H1 (cell line): Measurements from ENCODE around the gene SAE1. TPM values are rescaled to one million over a fixed set of nuclear protein-coding genes. Genes with fewer than 3 reads are reported as not detected.

Experiments
- CTCF ChIA-PET: fragments of 300-600 bp; sonication (Branson Sonifier 250); formaldehyde crosslinking; loops from one replicate; lab custom pipeline; 2021; ENCODE audit not compliant: partially characterized antibody; lab: Charles Lee
- POLR2A ChIA-PET: fragments of 300-600 bp; sonication (Branson Sonifier 250); formaldehyde crosslinking; loops from one replicate; lab custom pipeline; 2021; ENCODE audit warnings: inconsistent platforms; ENCODE audit not compliant: partially characterized antibody; lab: Charles Lee
- DNase-seq, 2 experiments: peaks; one replicate each; pipeline versions ENCODE4 v3.0.0 to v3.0.0-alpha.2; 2010 to 2022; ENCODE audit warnings: low spot score in 2 of 2, low read depth in 1 of 2, mixed read lengths in 1 of 2
- FAIRE-seq: peaks from 2 replicates; lab custom pipeline; 2011; peaks lifted over from hg19 to GRCh38; lab: Jason Lieb, UNC
- H2AFZ ChIP-seq: 2 replicates; pipeline ENCODE4 v1.8.1; 2012; ENCODE audit warnings: low read length, inconsistent platforms
- H2AK5ac ChIP-seq: 2 replicates; pipeline ENCODE4 v1.6.1; 2013; ENCODE audit warnings: low read depth, low read length
- H2BK120ac ChIP-seq: replicated peaks from 2 replicates; pipeline ENCODE3; 2013; ENCODE audit warnings: low read depth, low read length, inconsistent platforms
- H2BK12ac ChIP-seq: 2 replicates; pipeline ENCODE4 v1.6.1; 2013; ENCODE audit warnings: low read depth, low read length
- H2BK15ac ChIP-seq: 2 replicates; pipeline ENCODE4 v1.6.1; 2013; ENCODE audit warnings: low read length
- H2BK20ac ChIP-seq: 2 replicates; pipeline ENCODE4 v1.6.1; 2013; ENCODE audit warnings: low read length
- H2BK5ac ChIP-seq: 2 replicates; pipeline ENCODE4 v1.6.1; 2013; ENCODE audit warnings: low read depth, low read length
- H3K14ac ChIP-seq: 2 replicates; pipeline ENCODE4 v1.6.1; 2013; ENCODE audit warnings: inconsistent platforms; ENCODE audit not compliant: insufficient read length
- H3K18ac ChIP-seq: 2 replicates; pipeline ENCODE4 v1.6.1; 2013; ENCODE audit warnings: low read length; ENCODE audit errors: extremely low read depth
- H3K23ac ChIP-seq: 2 replicates; pipeline ENCODE4 v1.6.1; 2013; ENCODE audit warnings: inconsistent platforms; ENCODE audit not compliant: insufficient read length
- H3K23me2 ChIP-seq: 2 replicates; pipeline ENCODE4 v1.6.1; 2013; ENCODE audit warnings: low read depth, low read length
- H3K27ac ChIP-seq: 2 replicates; pipeline ENCODE4 v1.6.1; 2011; ENCODE audit warnings: low read depth, low read length, inconsistent platforms
- H3K27me3 ChIP-seq, 4 experiments: replicated peaks in 1 of 4; 1 replicate in 1 of 4; 2 replicates in 3 of 4; pipeline versions ENCODE4 v1.6.1 to v1.8.1; 2011 to 2013; ENCODE audit warnings: low read length in 3 of 4, mild to moderate bottlenecking in 3 of 4, inconsistent platforms in 2 of 4, mixed read lengths in 2 of 4, moderate library complexity in 1 of 4; ENCODE audit not compliant: control insufficient read depth in 3 of 4, insufficient read depth in 3 of 4; ENCODE audit errors: extremely low read depth in 1 of 4
- H3K36me3 ChIP-seq, 4 experiments: 2 replicates each; pipeline versions ENCODE4 v1.6.1 to v1.8.1; 2011 to 2013; ENCODE audit warnings: mild to moderate bottlenecking in 4 of 4, low read length in 3 of 4, moderate library complexity in 2 of 4, control low read depth in 1 of 4, inconsistent platforms in 1 of 4; ENCODE audit not compliant: insufficient read depth in 4 of 4, control insufficient read depth in 2 of 4
- H3K4ac ChIP-seq: replicated peaks from 2 replicates; pipeline ENCODE3; 2013; ENCODE audit warnings: low read length, low read depth, mixed read lengths, inconsistent platforms; ENCODE audit not compliant: insufficient read length
- H3K4me1 ChIP-seq, 4 experiments: replicated peaks in 1 of 4; 1 replicate in 1 of 4; 2 replicates in 3 of 4; pipeline versions ENCODE4 v1.6.1 to v1.8.1; 2011 to 2013; ENCODE audit warnings: low read length in 3 of 4, inconsistent platforms in 2 of 4, mixed read lengths in 1 of 4; ENCODE audit not compliant: insufficient read depth in 4 of 4, control insufficient read depth in 3 of 4
- H3K4me2 ChIP-seq, 2 experiments: 2 replicates each; pipeline versions ENCODE4 v1.6.1 to v1.8.1; 2011 to 2013; ENCODE audit warnings: low read depth in 2 of 2, low read length in 2 of 2, control low read depth in 1 of 2, inconsistent platforms in 1 of 2, mild to moderate bottlenecking in 1 of 2; ENCODE audit not compliant: insufficient read depth in 1 of 2
- H3K4me3 ChIP-seq, 4 experiments: fragments of 200-600, 300-600 bp in 1 of 4; sonication (generic), shearing (Covaris generic), sonication (Bioruptor Twin) in 1 of 4; 2 replicates each; pipeline versions ENCODE4 v1.5.1 to v1.8.1; 2011 to 2016; ENCODE audit warnings: low read length in 4 of 4, low read depth in 3 of 4, control low read depth in 2 of 4, inconsistent platforms in 2 of 4, mild to moderate bottlenecking in 2 of 4, mixed read lengths in 1 of 4, moderate library complexity in 1 of 4; ENCODE audit not compliant: insufficient read depth in 2 of 4; ENCODE audit errors: extremely low read depth in 1 of 4
- H3K56ac ChIP-seq: replicated peaks from 2 replicates; pipeline ENCODE3; 2013; ENCODE audit warnings: low read depth, mild to moderate bottlenecking, mixed read lengths, low read length, inconsistent platforms; ENCODE audit not compliant: insufficient read length
- H3K79me1 ChIP-seq: 2 replicates; pipeline ENCODE4 v1.6.1; 2013; ENCODE audit warnings: low read depth, low read length, control low read depth
- H3K79me2 ChIP-seq, 2 experiments: 2 replicates each; pipeline versions ENCODE4 v1.6.1 to v1.8.1; 2012 to 2013; ENCODE audit warnings: low read length in 2 of 2, mild to moderate bottlenecking in 2 of 2, inconsistent platforms in 1 of 2; ENCODE audit not compliant: insufficient read depth in 2 of 2, control insufficient read depth in 1 of 2
- H3K9ac ChIP-seq, 4 experiments: replicated peaks in 1 of 4; 1 replicate in 1 of 4; 2 replicates in 3 of 4; pipeline versions ENCODE4 v1.6.1 to v1.8.1; 2011 to 2013; ENCODE audit warnings: low read depth in 3 of 4, low read length in 3 of 4, control low read depth in 2 of 4, mild to moderate bottlenecking in 2 of 4, moderate library complexity in 2 of 4, inconsistent platforms in 1 of 4; ENCODE audit errors: extremely low read depth in 1 of 4
- H3K9me3 ChIP-seq, 2 experiments: 2 replicates each; pipeline versions ENCODE4 v1.6.1 to v1.8.1; 2012 to 2013; ENCODE audit warnings: mild to moderate bottlenecking in 2 of 2, moderate library complexity in 2 of 2, control low read depth in 1 of 2, inconsistent platforms in 1 of 2, low read depth in 1 of 2, low read length in 1 of 2, mixed read lengths in 1 of 2; ENCODE audit not compliant: insufficient read depth in 2 of 2
- H4K20me1 ChIP-seq, 2 experiments: replicated peaks in 1 of 2; 2 replicates each; pipeline versions ENCODE3 to v1.8.1; 2011 to 2013; ENCODE audit warnings: inconsistent platforms in 2 of 2, low read length in 2 of 2, mild to moderate bottlenecking in 1 of 2; ENCODE audit not compliant: insufficient read depth in 2 of 2, control insufficient read depth in 1 of 2
- H4K5ac ChIP-seq: 2 replicates; pipeline ENCODE4 v1.6.1; 2013; ENCODE audit warnings: low read length, low read depth, mixed read lengths, inconsistent platforms; ENCODE audit not compliant: insufficient read length
- H4K8ac ChIP-seq: 2 replicates; pipeline ENCODE4 v1.8.0; 2013; ENCODE audit warnings: mild to moderate bottlenecking, moderate library complexity, low read length, inconsistent platforms; ENCODE audit not compliant: insufficient read depth; ENCODE audit errors: extremely low read depth
- H4K91ac ChIP-seq: replicated peaks from 2 replicates; pipeline ENCODE3; 2013; ENCODE audit warnings: low read length, mixed read lengths, inconsistent platforms; ENCODE audit not compliant: insufficient read length
- HDAC6 ChIP-seq: IDR thresholded peaks from one replicate; pipeline ENCODE4 v1.7.1; 2012; ENCODE audit warnings: low read depth, mild to moderate bottlenecking, inconsistent platforms, low read length, moderate library complexity
- KDM1A ChIP-seq: fragments of 200-600, 300-600 bp; sonication (generic); IDR thresholded peaks from 2 replicates; pipeline ENCODE4 v1.7.1; 2016; ENCODE audit warnings: mild to moderate bottlenecking, low read length, borderline replicate concordance
- SIN3A ChIP-seq, 2 experiments: IDR thresholded peaks in 1 of 2; conservative IDR thresholded peaks in 1 of 2; 2 replicates each; pipeline ENCODE4 v1.6.1; 2011 to 2012; ENCODE audit warnings: low read length in 2 of 2, improper control_type of control experiment in 1 of 2, low read depth in 1 of 2, mild to moderate bottlenecking in 1 of 2
- TEAD4 ChIP-seq: IDR thresholded peaks from 2 replicates; pipeline ENCODE4 v1.6.1; 2012; ENCODE audit warnings: low read depth, low read length, inconsistent platforms, mixed read lengths
- WGBS, 2 experiments: shearing (Covaris generic) in 1 of 2; methylation state at CpG; one replicate each; pipeline versions ENCODE4 v1.1.6 to v1.1.7; 2013 to 2015; ENCODE audit warnings: low lambda C conversion rate in 2 of 2, mixed read lengths in 2 of 2, inconsistent platforms in 1 of 2, low coverage in 1 of 2, missing lambda C conversion rate in 1 of 2; ENCODE audit not compliant: insufficient replicate concordance in 2 of 2, insufficient coverage in 1 of 2, insufficient read length in 1 of 2; ENCODE audit errors: extremely low coverage in 1 of 2, missing lambda C conversion rate in 1 of 2; 5-methylcytosine and 5-hydroxymethylcytosine counted together
- polyA plus RNA-seq, 7 experiments: library from polyadenylated mRNA; depleted of rRNA in 3 of 7; stranded (reverse) in 5 of 7; unstranded in 2 of 7; fragments of >200 nt in 5 of 7; fragments of 200-250 nt in 2 of 7; gene quantifications; 1 replicate in 5 of 7; 2 replicates in 1 of 7; 4 replicates in 1 of 7; pipeline versions ENCODE4 v1.2.1 to v1.2.3, GENCODE V29; 2011 to 2013; ENCODE audit warnings: missing spikeins in 2 of 7, mixed read lengths in 2 of 7
- total RNA-seq: library from RNA; stranded (reverse); fragmentation: NEBNext Ultra II Directional; extraction: Animal tissue kit (Norgen Biotek cat#: 25700); gene quantifications from 2 replicates; pipeline ENCODE4 v1.2.1, GENCODE V29; 2021

The SAE1 gene
- total and polyA plus RNA-seq, 2 of the 8 experiments (the other 6 are each of a cell fraction or from before 2014, with no cell fraction given), result 213 to 268 TPM

DNA sequence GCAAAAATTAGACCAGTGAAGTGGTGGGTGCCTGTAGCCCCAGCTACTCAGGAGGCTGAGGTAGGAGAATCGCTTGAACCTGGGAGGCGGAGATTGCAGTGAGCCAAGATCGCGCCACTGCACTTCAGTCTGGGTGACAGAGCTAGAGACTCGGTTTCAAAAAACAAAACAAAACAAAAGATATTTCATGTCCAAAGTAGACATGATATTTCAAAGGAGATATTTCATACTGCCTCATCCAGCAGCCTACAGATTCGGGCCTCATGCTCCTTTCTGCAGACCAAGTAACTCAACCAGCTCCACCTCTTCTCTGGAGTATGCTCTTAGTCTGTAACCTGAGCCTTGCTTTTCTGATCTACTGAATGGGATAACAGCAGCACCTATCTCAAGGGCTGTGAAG, 32.0 kb upstream of the SAE1 start:
- H3K18ac ChIP-seq, result no peak overlapping the region
- peaks cover 18% of the 10 kb centered on the region in 2 experiments for H4K20me1 ChIP-seq
- H3K79me1 ChIP-seq, result peaks cover 23% of the 10 kb centered on the region
- no peak overlapping the region for H3K4me2 ChIP-seq
- H2BK20ac ChIP-seq, result no peak overlapping the region
- no peak overlapping the region for H4K5ac ChIP-seq
- H3K4me3 ChIP-seq, result no peak overlapping the region
- ChIA-PET CTCF (interaction anchor here (0.7 to 2.2 kb wide), 11 partner anchors 7 to 127 kb away, joined by 3 to 12 read pairs (median 4); no protein-coding TSS in a partner anchor), POLR2A (interaction anchor here (0.7 to 13.8 kb wide), 4 partner anchors 10 to 33 kb away, joined by 3 to 209 read pairs (median 4); partner anchors contain the start of genes SAE1 and ZC3H4)
- no peak overlapping the region for H3K9ac ChIP-seq
- WGBS, 2 experiments, result 94% methylated on average over 6 of the region's 6 CpGs; no CpG with 5 or more reads in 1 of the 2 experiments
- H3K4ac ChIP-seq, result no peak overlapping the region
- no peak overlapping the region for H3K14ac ChIP-seq
- no peaks in the 10 kb centered on the region for H3K9me3 ChIP-seq
- no peak overlapping the region for H4K8ac ChIP-seq
- TF ChIP-seq KDM1A, result 0 out of 2 replicates have a peak, but pooled peaks have one; percentile 25
- TF ChIP-seq HDAC6, result no peak
- no peak for TF ChIP-seq TEAD4
- no peak for TF ChIP-seq SIN3A (conservative IDR thresholded peaks at IDR 0.05 in 1 of 2, IDR thresholded peaks at IDR 0.05 in 1 of 2; ENCODE audit: low read depth in 1 of 2, low read length in 2 of 2)
- no peak overlapping the region for H4K91ac ChIP-seq
- H3K36me3 ChIP-seq, result peaks cover 0 to 16% (median 5%) of the 10 kb centered on the region in 4 experiments; a peak in 7 of 8 replicates
- no peak overlapping the region; the same call in 1 of the 2 replicates for H3K27ac ChIP-seq
- H3K4me1 ChIP-seq, result peaks cover 2 to 8% (median 4%) of the 10 kb centered on the region in 4 experiments; a peak in 3 of 7 replicates
- no peak overlapping the region for H2BK120ac ChIP-seq
- no peak overlapping the region for H2AK5ac ChIP-seq
- H3K56ac ChIP-seq, result no peak overlapping the region
- DNase-seq, result no peak
- H2BK15ac ChIP-seq, result no peak overlapping the region
- H2BK12ac ChIP-seq, result no peak overlapping the region
- no peak overlapping the region for H3K23ac ChIP-seq
- FAIRE-seq, result no peak
- peaks cover 11 to 86% of the 10 kb centered on the region in 2 experiments for H3K79me2 ChIP-seq
- no peak overlapping the region; the same call in 1 of the 2 replicates for H2BK5ac ChIP-seq
- H3K27me3 ChIP-seq, result no peaks in the 10 kb centered on the region; a peak in 1 of 7 replicates
- H3K23me2 ChIP-seq, result no peaks in the 10 kb centered on the region
- H2AFZ ChIP-seq, result no peak overlapping the region
